K562 (cell line): ENCODE data around the gene PDCD11. TPM values are rescaled to one million over a fixed set of nuclear protein-coding genes. Genes with fewer than 3 reads are reported as not detected.

ENCODE experiments used
- CBFA2T3 ChIP-seq: fragments of 450-650 bp; IDR thresholded peaks from 2 replicates; pipeline ENCODE4 v1.6.1; 2017
- CBFB ChIP-seq: sonication (generic); formaldehyde crosslinking; IDR thresholded peaks from 2 replicates; pipeline ENCODE4 v1.4.0; 2020; ENCODE audit warnings: mild to moderate bottlenecking, missing genetic modification reagents
- CHD1 ChIP-seq: fragments of 200-600 bp; sonication (generic); IDR thresholded peaks from one replicate; pipeline ENCODE4 v1.6.1; 2012; ENCODE audit warnings: mild to moderate bottlenecking, moderate library complexity, low read length, inconsistent platforms
- E2F6 ChIP-seq, 2 experiments: IDR thresholded peaks; 2 replicates each; pipeline ENCODE4 v1.6.1; 2011; ENCODE audit warnings: borderline replicate concordance in 1 of 2, control low read depth in 1 of 2, low read depth in 1 of 2, low read length in 1 of 2, mild to moderate bottlenecking in 1 of 2, mixed read lengths in 1 of 2, moderate library complexity in 1 of 2; ENCODE audit not compliant: insufficient read depth in 1 of 2, insufficient read length in 1 of 2, poor library complexity in 1 of 2, severe bottlenecking in 1 of 2; ENCODE audit errors: extremely low read depth in 1 of 2
- EHMT2 ChIP-seq: fragments of 450-650 bp; IDR thresholded peaks from 2 replicates; pipeline ENCODE4 v1.6.1; 2018; ENCODE audit warnings: antibody characterized with exemption
- EP400 ChIP-seq: fragments of 450-650 bp; IDR thresholded peaks from 2 replicates; pipeline ENCODE4 v1.6.1; 2017; ENCODE audit warnings: antibody characterized with exemption, mild to moderate bottlenecking, moderate library complexity
- FOSL1 ChIP-seq: fragments of 200-800 bp; sonication (Bioruptor generic); conservative IDR thresholded peaks from 2 replicates; pipeline ENCODE4 v1.6.1; 2016; ENCODE audit warnings: missing genetic modification characterization, missing compliant biosample characterization
- KDM2B ChIP-seq: fragments of 250-450 bp; sonication (Bioruptor Pico); IDR thresholded peaks from 2 replicates; pipeline ENCODE4 v1.8.0; 2021; ENCODE audit warnings: mild to moderate bottlenecking, moderate library complexity
- KDM5B ChIP-seq: fragments of 200-600 bp; sonication (generic); IDR thresholded peaks from 2 replicates; pipeline ENCODE4 v1.6.1; 2012; ENCODE audit warnings: low read depth, mild to moderate bottlenecking, moderate library complexity, low read length, control low read depth, inconsistent platforms; ENCODE audit not compliant: insufficient replicate concordance
- MAFF ChIP-seq: IDR thresholded peaks from 2 replicates; pipeline ENCODE4 v1.6.1; 2012; ENCODE audit warnings: low read length, improper control_type of control experiment
- PHB ChIP-seq: fragments of 250-450 bp; sonication (Bioruptor Pico); IDR thresholded peaks from 2 replicates; pipeline ENCODE4 v1.5.0; 2021
- POLR2B ChIP-seq: fragments of 450-650 bp; IDR thresholded peaks from 2 replicates; pipeline ENCODE4 v1.6.1; 2018; ENCODE audit warnings: low read depth; ENCODE audit not compliant: partially characterized antibody
- POLR2G ChIP-seq: fragments of 200-400 bp; formaldehyde crosslinking; IDR thresholded peaks from 2 replicates; pipeline ENCODE4 v1.6.1; 2017; ENCODE audit warnings: low read depth, mild to moderate bottlenecking, antibody characterized with exemption, low read length, moderate library complexity
- PURB ChIP-seq: sonication (generic); formaldehyde crosslinking; IDR thresholded peaks from 2 replicates; pipeline ENCODE4 v1.9.0; 2021; ENCODE audit warnings: low read depth, mild to moderate bottlenecking, missing genetic modification reagents
- SETDB1 ChIP-seq: IDR thresholded peaks from one replicate; pipeline ENCODE4 v1.6.1; 2012; ENCODE audit warnings: low read length, control low read depth, inconsistent platforms
- SMARCA5 ChIP-seq: fragments of 450-650 bp; IDR thresholded peaks from 2 replicates; pipeline ENCODE4 v1.6.1; 2016
- ZC3H11A ChIP-seq: IDR thresholded peaks from 2 replicates; pipeline ENCODE4 v1.6.1; 2012; ENCODE audit warnings: low read depth, low read length, improper control_type of control experiment
- ZNF121 ChIP-seq: sonication (generic); formaldehyde crosslinking; conservative IDR thresholded peaks from 2 replicates; pipeline ENCODE4 v1.8.0; 2022; ENCODE audit warnings: missing genetic modification reagents
- ZNF354B ChIP-seq: fragments of 250-450 bp; sonication (Bioruptor Pico); IDR thresholded peaks from 2 replicates; pipeline ENCODE4 v1.4.0; 2020
- ZNF695 ChIP-seq: fragments of 450-650 bp; formaldehyde crosslinking; IDR thresholded peaks from 2 replicates; pipeline ENCODE4 v1.4.0; 2020; ENCODE audit warnings: mild to moderate bottlenecking, moderate library complexity
- polyA plus RNA-seq, 8 experiments: library from polyadenylated mRNA; depleted of rRNA in 4 of 8; stranded (reverse) in 5 of 8; unstranded in 3 of 8; fragments of >200 nt; fragmentation: Nextera tagmentation in 2 of 8; fragmentation: Illumina TruSeq in 1 of 8; extraction: Ambion mirVana in 2 of 8; extraction: Trizol in 1 of 8; gene quantifications; 2 replicates each; pipeline versions ENCODE4 v1.2.1 to v1.2.3, GENCODE V29; 2011 to 2014; ENCODE audit warnings: inconsistent platforms in 1 of 8, missing spikeins in 1 of 8
- total RNA-seq, 7 experiments: library from RNA; depleted of rRNA in 6 of 7; stranded (reverse); fragments of >200 nt in 6 of 7; fragmentation: Illumina TruSeq in 2 of 7; extraction: Trizol in 2 of 7; gene quantifications; 2 replicates each; pipeline versions ENCODE4 v1.2.1 to v1.2.3, GENCODE V29; 2011 to 2021; ENCODE audit warnings: low replicate concordance in 1 of 7
- TF ChIP-seq, protein P1 (sequence below), 2 experiments: fragments of 200-800 bp in 1 of 2; sonication (Bioruptor generic) in 1 of 2; sonication (generic) in 1 of 2; formaldehyde crosslinking in 1 of 2; IDR thresholded peaks in 1 of 2; conservative IDR thresholded peaks in 1 of 2; 2 replicates each; pipeline versions ENCODE4 v1.5.0 to v1.6.1; 2016 to 2020; ENCODE audit warnings: missing compliant biosample characterization in 1 of 2, missing genetic modification characterization in 1 of 2, missing genetic modification reagents in 1 of 2
- TF ChIP-seq, protein P2 (sequence below): fragments of 250-450 bp; sonication (Bioruptor Pico); IDR thresholded peaks from 2 replicates; pipeline ENCODE4 v1.8.0; 2022; ENCODE audit warnings: inconsistent platforms, mild to moderate bottlenecking, moderate library complexity, borderline replicate concordance

Gene PDCD11
- total and polyA plus RNA-seq, 9 of the 15 experiments (the other 6 are each of a cell fraction or from before 2014, with no cell fraction given) = 14.8 to 73.8 (median 50.0) TPM

GRCh38 chr10:103396067-103396788 is at the start of gene PDCD11, which contains the start of gene ATP5MK (continued):
- TF ChIP-seq E2F6 (IDR thresholded peaks at IDR 0.05; ENCODE audit: borderline replicate concordance in 1 of 2, extremely low read depth in 1 of 2, insufficient read depth in 1 of 2, insufficient read length in 1 of 2, low read depth in 1 of 2, low read length in 1 of 2, poor library complexity in 1 of 2, severe bottlenecking in 1 of 2) (peak; percentile 62 to 66), KDM2B (CRISPR knock-in tag) (no peak), EP400 (peak; percentile 94), CHD1 (peak; percentile 24), ZNF121 (CRISPR knock-in tag) (no peak), FOSL1 (tag) (no peak), POLR2G (peak; percentile 91), ZNF354B (no peak), MAFF (no peak), SETDB1 (no peak), ZC3H11A (no peak), CBFB (CRISPR knock-in tag) (no peak), PURB (CRISPR knock-in tag) (no peak), ZNF695 (CRISPR knock-in tag) (no peak), KDM5B (peak; percentile 82), PHB (no peak), EHMT2 (no peak), CBFA2T3 (no peak), POLR2B (peak; percentile 78), SMARCA5 (no peak)
- TF ChIP-seq, protein P1, sequence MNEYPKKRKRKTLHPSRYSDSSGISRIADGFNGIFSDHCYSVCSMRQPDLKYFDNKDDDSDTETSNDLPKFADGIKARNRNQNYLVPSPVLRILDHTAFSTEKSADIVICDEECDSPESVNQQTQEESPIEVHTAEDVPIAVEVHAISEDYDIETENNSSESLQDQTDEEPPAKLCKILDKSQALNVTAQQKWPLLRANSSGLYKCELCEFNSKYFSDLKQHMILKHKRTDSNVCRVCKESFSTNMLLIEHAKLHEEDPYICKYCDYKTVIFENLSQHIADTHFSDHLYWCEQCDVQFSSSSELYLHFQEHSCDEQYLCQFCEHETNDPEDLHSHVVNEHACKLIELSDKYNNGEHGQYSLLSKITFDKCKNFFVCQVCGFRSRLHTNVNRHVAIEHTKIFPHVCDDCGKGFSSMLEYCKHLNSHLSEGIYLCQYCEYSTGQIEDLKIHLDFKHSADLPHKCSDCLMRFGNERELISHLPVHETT (CRISPR knock-in tag; conservative IDR thresholded peaks at IDR 0.05 in 1 of 2, IDR thresholded peaks at IDR 0.05 in 1 of 2) = no peak
- TF ChIP-seq, protein P2, sequence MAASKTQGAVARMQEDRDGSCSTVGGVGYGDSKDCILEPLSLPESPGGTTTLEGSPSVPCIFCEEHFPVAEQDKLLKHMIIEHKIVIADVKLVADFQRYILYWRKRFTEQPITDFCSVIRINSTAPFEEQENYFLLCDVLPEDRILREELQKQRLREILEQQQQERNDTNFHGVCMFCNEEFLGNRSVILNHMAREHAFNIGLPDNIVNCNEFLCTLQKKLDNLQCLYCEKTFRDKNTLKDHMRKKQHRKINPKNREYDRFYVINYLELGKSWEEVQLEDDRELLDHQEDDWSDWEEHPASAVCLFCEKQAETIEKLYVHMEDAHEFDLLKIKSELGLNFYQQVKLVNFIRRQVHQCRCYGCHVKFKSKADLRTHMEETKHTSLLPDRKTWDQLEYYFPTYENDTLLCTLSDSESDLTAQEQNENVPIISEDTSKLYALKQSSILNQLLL = no peak
